RWPE2 (cell line): ENCODE data around the gene PEX5L.

Source experiments
- ATAC-seq: fragments of 200-7000 bp; cut with Tn5 transposase; 3 replicates; pipeline ENCODE4 v1.9.1; 2021; ENCODE audit warnings: low read depth
- DNase-seq: peaks from one replicate; pipeline ENCODE4 v3.0.0-alpha.2; 2020; ENCODE audit warnings: low spot score
- H3K27ac ChIP-seq: fragments of 450-650 bp; 2 replicates; pipeline ENCODE4 v1.5.1; 2017; ENCODE audit warnings: mild to moderate bottlenecking; ENCODE audit not compliant: poor library complexity, severe bottlenecking
- H3K27me3 ChIP-seq: fragments of 250-450 bp; sonication (Bioruptor Pico); 2 replicates; pipeline ENCODE4 v1.5.1; 2021; ENCODE audit warnings: mild to moderate bottlenecking, moderate library complexity; ENCODE audit not compliant: insufficient read depth, poor library complexity, severe bottlenecking
- H3K36me3 ChIP-seq: fragments of 250-450 bp; sonication (Bioruptor Pico); 2 replicates; pipeline ENCODE4 v1.5.1; 2020; ENCODE audit warnings: low read depth, mild to moderate bottlenecking, moderate library complexity
- H3K4me1 ChIP-seq: fragments of 250-450 bp; sonication (Bioruptor Pico); 2 replicates; pipeline ENCODE4 v1.5.1; 2021; ENCODE audit warnings: mild to moderate bottlenecking, moderate library complexity; ENCODE audit not compliant: insufficient read depth, poor library complexity, severe bottlenecking
- H3K4me3 ChIP-seq: fragments of 250-450 bp; sonication (Bioruptor Pico); 2 replicates; pipeline ENCODE4 v1.5.1; 2021; ENCODE audit warnings: mild to moderate bottlenecking, moderate library complexity; ENCODE audit not compliant: severe bottlenecking
- H3K9me3 ChIP-seq: fragments of 250-450 bp; sonication (Bioruptor Pico); 2 replicates; pipeline ENCODE4 v1.5.1; 2021; ENCODE audit warnings: mild to moderate bottlenecking, moderate library complexity; ENCODE audit not compliant: severe bottlenecking
- CTCF ChIP-seq: fragments of 450-650 bp; IDR thresholded peaks from one replicate; pipeline ENCODE4 v1.5.1; 2017; ENCODE audit warnings: mild to moderate bottlenecking, moderate library complexity; ENCODE audit not compliant: poor library complexity, severe bottlenecking

Gene PEX5L

GRCh38 chr3:179766416-179767133, 270.2 kb downstream of the PEX5L start:
- no peak overlapping the region for H3K27ac ChIP-seq
- H3K4me1 ChIP-seq: no peaks in the 10 kb centered on the region
- ATAC-seq (no peak), DNase-seq (no peak)
- no peaks in the 10 kb centered on the region for H3K27me3 ChIP-seq
- no peak for TF ChIP-seq CTCF
- H3K36me3 ChIP-seq: peaks cover 19% of the 10 kb centered on the region
- H3K4me3 ChIP-seq: no peak overlapping the region
- H3K9me3 ChIP-seq: no peaks in the 10 kb centered on the region

GRCh38 chr3:179765396-179765795, 271.3 kb downstream of the PEX5L start:
- TF ChIP-seq CTCF: no peak
- DNase-seq (no peak), ATAC-seq (no peak)
- Histone ChIP-seq H3K4me3 (no peak overlapping the region), H3K4me1 (no peaks in the 10 kb centered on the region), H3K27me3 (no peaks in the 10 kb centered on the region), H3K36me3 (peaks cover 19% of the 10 kb centered on the region), H3K27ac (no peak overlapping the region), H3K9me3 (no peaks in the 10 kb centered on the region)

- H3K4me1 ChIP-seq: no peaks in the 10 kb centered on the region
- no peak overlapping the region for H3K27ac ChIP-seq
- no peaks in the 10 kb centered on the region for H3K27me3 ChIP-seq
- peaks cover 8% of the 10 kb centered on the region; the same call in 1 of the 2 replicates for H3K36me3 ChIP-seq
- no peak overlapping the region for H3K4me3 ChIP-seq
- ATAC-seq (peak; percentile 77), DNase-seq (no peak)
- no peaks in the 10 kb centered on the region for H3K9me3 ChIP-seq
- TF ChIP-seq CTCF: no peak
Measured at GRCh38 chr3:179760944-179761343, 275.8 kb downstream of the PEX5L start.

- H3K4me1 ChIP-seq: no peaks in the 10 kb centered on the region
- no peak overlapping the region for H3K4me3 ChIP-seq
- H3K9me3 ChIP-seq: no peaks in the 10 kb centered on the region
- DNase-seq (no peak), ATAC-seq (no peak)
- no peaks in the 10 kb centered on the region for H3K36me3 ChIP-seq
- peak; percentile 65 for TF ChIP-seq CTCF
- no peak overlapping the region for H3K27ac ChIP-seq
- no peaks in the 10 kb centered on the region for H3K27me3 ChIP-seq
Measured at GRCh38 chr3:179750720-179751328, 285.9 kb downstream of the PEX5L start.

GRCh38 chr3:179745716-179746115, 291.0 kb downstream of the PEX5L start:
- DNase-seq (no peak), ATAC-seq (no peak)
- no peaks in the 10 kb centered on the region for H3K4me1 ChIP-seq
- no peaks in the 10 kb centered on the region for H3K9me3 ChIP-seq
- H3K27me3 ChIP-seq: no peaks in the 10 kb centered on the region
- no peak overlapping the region for H3K4me3 ChIP-seq
- no peaks in the 10 kb centered on the region for H3K36me3 ChIP-seq
- no peak for TF ChIP-seq CTCF
- no peak overlapping the region for H3K27ac ChIP-seq
